ENCODE data around the gene RNF20. TPM values are rescaled to one million over a fixed set of nuclear protein-coding genes. Genes with fewer than 3 reads are reported as not detected.

Gene RNF20
- total and polyA plus RNA-seq, 2 of the 13 experiments (the other 11 are each of a cell fraction or from before 2014, with no cell fraction given), result 12.7 to 37.6 TPM

GRCh38 chr9:101592788-101593187 lies 59.1 kb downstream of the RNF20 start:
- H3K4me1 ChIP-seq (ENCODE audit: insufficient read depth, low read length), result no peaks in the 10 kb centered on the region
- ChIA-PET POLR2A (no interaction called here), CTCF (ENCODE audit: low intra/inter-chr PET ratio, low total read pairs) (no interaction called here)
- no peaks in the 10 kb centered on the region for H4K20me1 ChIP-seq (ENCODE audit: insufficient read depth, low read length)
- no peak overlapping the region for H2AFZ ChIP-seq (ENCODE audit: low read length)
- no peak overlapping the region for H3K4me2 ChIP-seq (ENCODE audit: low read depth, low read length)
- H3K36me3 ChIP-seq (replicated peaks in 1 of 2; ENCODE audit: control insufficient read depth in 1 of 2, insufficient read depth in 2 of 2, low read length in 2 of 2), result no peaks in the 10 kb centered on the region
- intact Hi-C loops (cut with micrococcal nuclease; ENCODE audit: unreplicated experiment) (no loop called here), in situ Hi-C loops (cut with HindIII; ENCODE audit: extremely low pct_ligation_motif_present, low pct_unique_long_range_greater_than_20kb) (no loop called here)
- no peak overlapping the region for H3K4me3 ChIP-seq (replicated peaks in 1 of 3; ENCODE audit: insufficient read depth in 1 of 3, low read depth in 2 of 3, low read length in 3 of 3)
- TF ChIP-seq ZNF276 (CRISPR knock-in tag; IDR thresholded peaks at IDR 0.05; ENCODE audit: low read depth), result no peak
- ATAC-seq, result no peak
- DNase-seq (ENCODE audit: low spot score), result no peak
- no peaks in the 10 kb centered on the region for H3K9me3 ChIP-seq (ENCODE audit: low read length)
- no TSS peak for BruUV-seq (replicated peaks)
- H3K27ac ChIP-seq (ENCODE audit: extremely low read length, insufficient read depth, low read length), result no peak overlapping the region
- no peak overlapping the region for H3K9ac ChIP-seq (ENCODE audit: insufficient read depth, low read depth, low read length)
- FAIRE-seq, result no peak
- 0 out of 5 replicates have a peak, but pooled peaks cover 0 to 5% of the 10 kb centered on the region in 2 experiments for H3K27me3 ChIP-seq (ENCODE audit: control insufficient read depth in 1 of 2, insufficient read depth in 2 of 2, low read length in 2 of 2)
- H3K79me2 ChIP-seq (ENCODE audit: insufficient read depth, low read length), result no peaks in the 10 kb centered on the region

- in situ Hi-C loops (cut with HindIII; ENCODE audit: extremely low pct_ligation_motif_present, low pct_unique_long_range_greater_than_20kb), result no loop called here
- no peaks in the 10 kb centered on the region for H3K9me3 ChIP-seq (ENCODE audit: low read length)
- no peak overlapping the region for H3K27ac ChIP-seq (ENCODE audit: extremely low read length, insufficient read depth, low read length)
- no peaks in the 10 kb centered on the region for H3K36me3 ChIP-seq (replicated peaks in 1 of 2; ENCODE audit: control insufficient read depth in 1 of 2, insufficient read depth in 2 of 2, low read length in 2 of 2)
- H4K20me1 ChIP-seq (ENCODE audit: insufficient read depth, low read length), result no peaks in the 10 kb centered on the region
- no TSS peak for BruUV-seq (replicated peaks)
- 0% methylated on average over 2 of the region's 2 CpGs for WGBS (ENCODE audit: low lambda C conversion rate)
- no peak for DNase-seq (ENCODE audit: low spot score)
- no peaks in the 10 kb centered on the region for H3K79me2 ChIP-seq (ENCODE audit: insufficient read depth, low read length)
- 0 out of 5 replicates have a peak, but pooled peaks cover 0 to 5% of the 10 kb centered on the region in 2 experiments for H3K27me3 ChIP-seq (ENCODE audit: control insufficient read depth in 1 of 2, insufficient read depth in 2 of 2, low read length in 2 of 2)
- POLR2A ChIA-PET, result no interaction called here
- peak; percentile 51; the same call in 2 of the 3 replicates for ATAC-seq
- H3K4me3 ChIP-seq (replicated peaks in 1 of 3; ENCODE audit: insufficient read depth in 1 of 3, low read depth in 2 of 3, low read length in 3 of 3), result no peak overlapping the region
- CTCF ChIA-PET (ENCODE audit: low intra/inter-chr PET ratio, low total read pairs), result no interaction called here
- FAIRE-seq, result no peak
- no peak overlapping the region for H3K9ac ChIP-seq (ENCODE audit: insufficient read depth, low read depth, low read length)
- no peak overlapping the region for H3K4me2 ChIP-seq (ENCODE audit: low read depth, low read length)
- H3K4me1 ChIP-seq (ENCODE audit: insufficient read depth, low read length), result no peaks in the 10 kb centered on the region
- TF ChIP-seq SRSF9 (IDR thresholded peaks at IDR 0.05; ENCODE audit: borderline replicate concordance, insufficient read depth, low read depth, low read length, poor library complexity, severe bottlenecking) (no peak), ZSCAN21 (CRISPR knock-in tag; IDR thresholded peaks at IDR 0.05; ENCODE audit: borderline replicate concordance) (no peak), ZNF576 (CRISPR knock-in tag; IDR thresholded peaks at IDR 0.05) (peak; percentile 29; the same call in 1 of the 2 replicates), ZNF318 (CRISPR knock-in tag; IDR thresholded peaks at IDR 0.05) (no peak), ZNF691 (CRISPR knock-in tag; IDR thresholded peaks at IDR 0.05; ENCODE audit: borderline replicate concordance, low read depth) (no peak)
- intact Hi-C loops (cut with micrococcal nuclease; ENCODE audit: unreplicated experiment), result no loop called here
- no peak overlapping the region for H2AFZ ChIP-seq (ENCODE audit: low read length)
These were observed 59.7 kb downstream of the RNF20 start for GRCh38 chr9:101593345-101593744.

Measured in HepG2 (cell line).